Osteocyte (in vitro differentiated cells): Measurements from ENCODE around the gene CD6. TPM values are rescaled to one million over a fixed set of nuclear protein-coding genes. Genes with fewer than 3 reads are reported as not detected.

Experiments
- DNase-seq: peaks from one replicate; pipeline ENCODE4 v3.0.0; 2021; ENCODE audit warnings: mixed read lengths; ENCODE audit not compliant: unreplicated experiment; ENCODE audit errors: extremely low spot score
- H3K27ac Mint-ChIP-seq: one replicate; pipeline ENCODE4 v1.8.0; 2021; ENCODE audit warnings: mild to moderate bottlenecking, mixed read lengths; ENCODE audit not compliant: unreplicated experiment
- H3K27me3 Mint-ChIP-seq: one replicate; pipeline ENCODE4 v1.8.0; 2021; ENCODE audit warnings: mixed read lengths; ENCODE audit not compliant: unreplicated experiment
- H3K36me3 Mint-ChIP-seq: one replicate; pipeline ENCODE4 v1.8.0; 2021; ENCODE audit warnings: mixed read lengths; ENCODE audit not compliant: unreplicated experiment
- H3K4me1 Mint-ChIP-seq: one replicate; pipeline ENCODE4 v1.8.0; 2021; ENCODE audit warnings: mixed read lengths; ENCODE audit not compliant: unreplicated experiment
- H3K4me3 Mint-ChIP-seq: one replicate; pipeline ENCODE4 v1.8.0; 2021; ENCODE audit warnings: mild to moderate bottlenecking, moderate library complexity, mixed read lengths; ENCODE audit not compliant: unreplicated experiment
- H3K9me3 Mint-ChIP-seq: one replicate; pipeline ENCODE4 v1.8.0; 2021; ENCODE audit warnings: mixed read lengths; ENCODE audit not compliant: unreplicated experiment
- total RNA-seq: library from RNA; stranded (reverse); gene quantifications from 2 replicates; pipeline ENCODE4 v1.2.1, GENCODE V29; 2021
- TF ChIP-seq, protein P1 (sequence below): fragments of 200-600 bp; sonication (generic); IDR thresholded peaks from 2 replicates; pipeline ENCODE4 v1.5.0; 2021; ENCODE audit warnings: antibody characterized with exemption, mild to moderate bottlenecking, moderate library complexity

CD6 gene
- total RNA-seq, 1 donor from 2014 or later, result not detected

DNA sequence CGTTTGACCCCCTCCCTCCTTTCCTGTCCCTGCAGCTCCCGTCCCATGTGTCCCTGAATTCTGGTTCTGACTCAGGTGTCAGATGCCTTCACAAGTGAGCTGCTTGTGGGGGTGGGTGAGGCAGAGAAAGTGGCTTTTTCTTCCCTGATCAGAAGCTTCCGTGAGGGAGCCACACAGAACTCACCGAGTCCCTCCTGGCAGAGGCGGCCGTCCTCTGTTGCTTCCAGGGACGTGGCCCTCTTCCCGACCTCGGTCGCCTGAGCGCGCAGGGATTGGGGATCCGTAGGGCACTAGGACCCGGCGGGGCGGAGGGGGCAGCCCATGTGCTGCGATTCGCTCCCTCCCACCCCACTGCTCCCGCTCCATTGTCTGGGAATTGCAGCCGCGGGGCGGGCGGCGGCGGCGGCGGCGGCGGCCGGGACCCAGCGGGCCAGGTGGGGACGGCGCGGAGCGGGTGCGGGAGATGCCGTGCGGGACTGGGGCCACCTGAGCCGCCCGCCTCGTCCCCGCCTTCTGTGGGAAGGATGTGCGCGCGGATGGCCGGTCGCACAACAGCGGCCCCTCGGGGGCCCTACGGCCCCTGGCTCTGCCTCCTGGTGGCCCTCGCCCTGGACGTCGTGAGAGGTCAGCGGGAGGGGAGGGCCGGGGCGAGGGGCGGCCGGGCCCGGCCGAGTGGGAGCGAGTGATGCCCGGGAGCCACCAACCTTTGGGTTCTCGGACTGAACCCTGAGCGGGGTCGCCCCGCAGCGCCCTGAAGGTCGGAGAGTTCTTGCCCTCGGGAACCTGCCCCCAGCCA, 47.2 kb upstream of the CD6 start, which contains the start of gene TMEM132A:
Gene TMEM132A, plus strand, starts transcription at position 351 of the 796 bp plus-strand sequence. Its CDS starts 174 bp downstream, at position 525.
- Mint-ChIP-seq H3K9me3 (no peaks in the 10 kb centered on the region), H3K4me3 (peak within 1 kb of the TSS; percentile 78), H3K36me3 (peaks cover 17% of the 10 kb centered on the region), H3K27me3 (no peaks in the 10 kb centered on the region), H3K4me1 (peaks cover 17% of the 10 kb centered on the region), H3K27ac (no peak within 1 kb of the TSS)
- DNase-seq, result no peak
- TF ChIP-seq, protein P1, sequence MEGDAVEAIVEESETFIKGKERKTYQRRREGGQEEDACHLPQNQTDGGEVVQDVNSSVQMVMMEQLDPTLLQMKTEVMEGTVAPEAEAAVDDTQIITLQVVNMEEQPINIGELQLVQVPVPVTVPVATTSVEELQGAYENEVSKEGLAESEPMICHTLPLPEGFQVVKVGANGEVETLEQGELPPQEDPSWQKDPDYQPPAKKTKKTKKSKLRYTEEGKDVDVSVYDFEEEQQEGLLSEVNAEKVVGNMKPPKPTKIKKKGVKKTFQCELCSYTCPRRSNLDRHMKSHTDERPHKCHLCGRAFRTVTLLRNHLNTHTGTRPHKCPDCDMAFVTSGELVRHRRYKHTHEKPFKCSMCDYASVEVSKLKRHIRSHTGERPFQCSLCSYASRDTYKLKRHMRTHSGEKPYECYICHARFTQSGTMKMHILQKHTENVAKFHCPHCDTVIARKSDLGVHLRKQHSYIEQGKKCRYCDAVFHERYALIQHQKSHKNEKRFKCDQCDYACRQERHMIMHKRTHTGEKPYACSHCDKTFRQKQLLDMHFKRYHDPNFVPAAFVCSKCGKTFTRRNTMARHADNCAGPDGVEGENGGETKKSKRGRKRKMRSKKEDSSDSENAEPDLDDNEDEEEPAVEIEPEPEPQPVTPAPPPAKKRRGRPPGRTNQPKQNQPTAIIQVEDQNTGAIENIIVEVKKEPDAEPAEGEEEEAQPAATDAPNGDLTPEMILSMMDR, result no peak

DNA sequence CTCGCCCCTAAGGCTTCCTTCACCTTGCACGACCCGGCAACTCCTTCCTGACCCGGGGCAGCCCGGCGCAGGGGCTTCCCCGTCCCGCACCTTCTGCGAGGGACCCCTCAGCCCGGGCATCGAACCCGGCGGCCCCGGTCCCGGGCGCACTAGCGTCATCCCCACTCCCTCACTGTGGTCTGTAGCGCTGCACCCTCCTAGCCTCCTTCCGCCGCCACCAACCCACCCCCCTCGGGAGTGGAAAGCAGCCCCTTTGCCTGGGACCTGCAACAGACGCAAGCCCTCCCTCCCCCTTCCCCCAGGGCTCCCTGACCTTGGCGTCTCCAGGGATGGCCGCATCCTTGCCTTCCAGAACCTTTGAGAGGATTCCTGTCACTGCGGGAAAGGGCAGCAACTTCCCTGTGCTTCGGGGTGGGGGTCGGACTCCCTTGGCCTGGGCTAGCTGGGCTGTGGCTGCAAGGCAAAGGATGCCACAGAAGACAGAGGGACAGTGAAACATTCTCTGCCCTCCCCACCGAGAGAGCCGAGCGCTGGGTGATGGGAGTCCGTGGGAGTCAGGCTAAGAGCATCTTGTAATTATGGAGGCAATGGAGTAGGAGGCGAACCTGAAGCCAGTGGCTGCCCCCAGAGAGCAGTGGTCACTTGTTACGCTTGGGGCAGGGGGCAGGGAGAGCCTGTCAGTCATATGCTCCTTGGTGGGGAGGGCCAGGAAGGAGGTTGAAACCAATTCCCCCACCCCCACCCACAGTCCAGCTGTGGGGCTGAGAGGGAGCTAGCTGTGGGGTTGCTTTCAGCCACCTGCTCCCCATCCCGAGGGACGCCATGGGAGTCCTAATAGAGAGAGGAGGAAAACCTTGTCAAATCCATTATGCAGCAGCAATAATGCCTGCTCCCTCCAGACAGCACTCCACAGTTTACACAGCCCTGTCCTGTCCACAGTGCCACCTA, 46.3 kb upstream of the CD6 start:
- peak overlapping the region; percentile 78 for H3K4me3 Mint-ChIP-seq
- TF ChIP-seq, protein P1, result no peak

DNA sequence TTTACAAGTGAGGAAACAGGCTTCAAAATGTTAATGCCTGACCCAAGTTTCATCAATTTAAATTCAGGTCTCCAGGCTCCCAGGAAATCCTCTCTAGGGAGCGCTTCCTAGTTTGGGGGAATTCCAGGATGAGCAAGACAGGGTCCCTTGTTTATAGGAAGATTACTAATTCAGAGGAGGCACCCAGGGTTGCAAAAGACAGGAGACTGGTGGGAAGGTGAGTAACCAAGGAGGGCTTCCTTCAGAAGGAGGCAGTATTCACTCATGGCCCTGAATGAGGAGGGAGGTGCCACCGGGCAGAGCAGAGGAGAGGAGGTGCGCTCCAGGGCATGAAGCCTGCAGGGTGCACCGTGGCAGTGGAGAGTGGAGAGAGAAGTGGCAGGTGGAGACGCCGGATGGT, 45.6 kb upstream of the CD6 start:
- H3K27ac Mint-ChIP-seq, result no peak overlapping the region
- H3K9me3 Mint-ChIP-seq, result no peaks in the 10 kb centered on the region
- H3K27me3 Mint-ChIP-seq, result no peaks in the 10 kb centered on the region
- peaks cover 16% of the 10 kb centered on the region for H3K4me1 Mint-ChIP-seq
- DNase-seq, result no peak
- TF ChIP-seq, protein P1, result no peak
- H3K36me3 Mint-ChIP-seq, result peaks cover 18% of the 10 kb centered on the region
- peak overlapping the region; percentile 78 for H3K4me3 Mint-ChIP-seq

More for the DNA sequence above, 46.3 kb upstream of the CD6 start:
- no peak for DNase-seq
- H3K4me1 Mint-ChIP-seq, result peaks cover 16% of the 10 kb centered on the region
- H3K27ac Mint-ChIP-seq, result no peak overlapping the region
- peaks cover 18% of the 10 kb centered on the region for H3K36me3 Mint-ChIP-seq
- H3K27me3 Mint-ChIP-seq, result no peaks in the 10 kb centered on the region
- H3K9me3 Mint-ChIP-seq, result no peaks in the 10 kb centered on the region

DNA sequence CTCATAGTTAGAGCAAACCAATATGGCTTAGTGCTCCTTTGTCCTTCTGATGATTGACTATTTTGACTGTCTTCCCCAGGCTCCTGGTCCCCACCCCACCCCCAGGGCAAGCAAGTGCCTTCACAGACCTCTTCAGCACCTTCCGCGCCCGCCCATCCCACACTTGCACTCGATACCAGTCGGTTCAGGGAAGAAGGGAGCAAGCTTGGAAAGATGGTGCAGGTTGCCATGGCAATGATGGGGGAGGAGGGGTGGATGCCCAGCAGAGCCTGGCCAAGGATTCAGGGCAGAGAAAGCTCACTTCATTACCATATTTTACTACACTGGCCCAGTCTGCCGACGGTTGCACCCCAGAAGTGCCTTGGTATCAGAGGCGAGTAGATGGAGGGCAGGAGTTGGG, 45.0 kb upstream of the CD6 start:
- Mint-ChIP-seq H3K36me3 (peaks cover 15% of the 10 kb centered on the region), H3K9me3 (no peaks in the 10 kb centered on the region), H3K4me3 (no peak overlapping the region), H3K27ac (no peak overlapping the region), H3K4me1 (peaks cover 16% of the 10 kb centered on the region), H3K27me3 (no peaks in the 10 kb centered on the region)
- TF ChIP-seq, protein P1, result no peak
- no peak for DNase-seq
